HG02884 (cell line): ENCODE results near the gene VRTN.

Experiments
- ATAC-seq: cut with Tn5 transposase; IDR thresholded peaks from one replicate; pipeline ENCODE4 v1.9.1; 2021; ENCODE audit warnings: mild to moderate bottlenecking, moderate library complexity; ENCODE audit not compliant: unreplicated experiment

The VRTN gene

GRCh38 chr14:74392616-74393570 is 44.6 kb downstream of the VRTN start:
- ATAC-seq = no peak

- no peak for ATAC-seq
Measured at GRCh38 chr14:74394549-74394948, 46.3 kb downstream of the VRTN start.

- no peak for ATAC-seq
Measured at GRCh38 chr14:74395094-74395493, 46.8 kb downstream of the VRTN start.

- no peak for ATAC-seq
Measured at GRCh38 chr14:74400031-74400685, 51.9 kb downstream of the VRTN start.

- ATAC-seq = no peak
Measured at GRCh38 chr14:74400919-74401503, 52.7 kb downstream of the VRTN start.

- ATAC-seq = peak; percentile 61
Measured at GRCh38 chr14:74401504-74402241, 53.4 kb downstream of the VRTN start.

- no peak for ATAC-seq
Measured at GRCh38 chr14:74402401-74403251, 54.4 kb downstream of the VRTN start.

- ATAC-seq = no peak
Measured at GRCh38 chr14:74403619-74404417, 55.5 kb downstream of the VRTN start.

GRCh38 chr14:74404435-74404834 is 56.2 kb downstream of the VRTN start:
- ATAC-seq = no peak

- ATAC-seq = no peak
Measured at GRCh38 chr14:74405663-74406062, 57.4 kb downstream of the VRTN start.

GRCh38 chr14:74407021-74407800 is 58.9 kb downstream of the VRTN start:
- ATAC-seq = no peak

- ATAC-seq = no peak
Measured at GRCh38 chr14:74407801-74408154, 59.5 kb downstream of the VRTN start.

GRCh38 chr14:74408870-74409269 is 60.6 kb downstream of the VRTN start:
- ATAC-seq = no peak

GRCh38 chr14:74409441-74409840 is 61.2 kb downstream of the VRTN start:
- ATAC-seq = no peak
